ENCODE results near the gene MAP4K5. TPM values are rescaled to one million over a fixed set of nuclear protein-coding genes. Genes with fewer than 3 reads are reported as not detected.

Gene MAP4K5
- total RNA-seq, 1 experiment from 2014 or later: 42.7 TPM

GRCh38 chr14:50562841-50563240, 30.5 kb upstream of the MAP4K5 start:
- Mint-ChIP-seq H3K4me1 (peaks cover 11 to 16% of the 10 kb centered on the region in 2 experiments), H3K36me3 (ENCODE audit: insufficient read depth in 1 of 3, low read depth in 3 of 3) (no peaks in the 10 kb centered on the region), H3K4me3 (no peak overlapping the region), H3K9me3 (no peaks in the 10 kb centered on the region), H3K27me3 (ENCODE audit: low read depth) (peaks cover 38% of the 10 kb centered on the region), H3K27ac (no peak overlapping the region)
- Histone ChIP-seq H3K23ac (ENCODE audit: insufficient read length, low read depth, low read length) (no peak overlapping the region), H2BK12ac (ENCODE audit: insufficient read length, low read depth, low read length) (no peak overlapping the region), H2AFZ (ENCODE audit: low read length) (no peak overlapping the region), H2BK5ac (ENCODE audit: insufficient read length, low read length) (no peak overlapping the region), H2BK120ac (ENCODE audit: low read depth, low read length, poor library complexity, severe bottlenecking) (no peak overlapping the region), H3K9me3 (ENCODE audit: control insufficient read depth, low read depth, low read length) (no peaks in the 10 kb centered on the region), H3K27ac (ENCODE audit: insufficient read length, low read depth, low read length) (no peak overlapping the region), H4K20me1 (ENCODE audit: control insufficient read depth, insufficient read depth, insufficient read length) (no peaks in the 10 kb centered on the region), H2BK15ac (ENCODE audit: low read depth, low read length) (no peak overlapping the region), H2BK20ac (ENCODE audit: low read depth, low read length, poor library complexity, severe bottlenecking) (no peak overlapping the region), H4K5ac (ENCODE audit: insufficient read length, low read depth, low read length) (no peak overlapping the region), H3K4me1 (ENCODE audit: insufficient read depth, low read length) (no peaks in the 10 kb centered on the region), H3K14ac (ENCODE audit: insufficient read depth, low read length) (no peak overlapping the region), H3K27me3 (ENCODE audit: insufficient read depth, low read length) (peaks cover 4% of the 10 kb centered on the region; the same call in 1 of the 2 replicates), H3T11ph (ENCODE audit: low read length) (no peak overlapping the region), H3K4me2 (ENCODE audit: insufficient read depth, insufficient read length, low read length) (no peak overlapping the region), H3K79me2 (ENCODE audit: insufficient read depth, low read length) (no peaks in the 10 kb centered on the region), H3K9ac (ENCODE audit: extremely low read depth, insufficient read length, low read length) (no peak overlapping the region), H3K79me1 (ENCODE audit: insufficient read depth, low read depth, low read length, poor library complexity, severe bottlenecking) (no peaks in the 10 kb centered on the region), H3K56ac (ENCODE audit: insufficient read length, low read depth, low read length) (no peak overlapping the region), H4K91ac (ENCODE audit: insufficient read length, low read depth, low read length) (no peak overlapping the region), H4K8ac (replicated peaks; ENCODE audit: insufficient read length, low read depth, low read length) (no peak overlapping the region), H3K23me2 (ENCODE audit: insufficient read length, low read depth, low read length, poor library complexity, severe bottlenecking) (peaks cover 12% of the 10 kb centered on the region), H2AK5ac (ENCODE audit: insufficient read length, low read length) (no peak overlapping the region), H3K18ac (ENCODE audit: insufficient read length, low read depth, low read length) (no peak overlapping the region), H3K4ac (ENCODE audit: low read depth, low read length) (no peak overlapping the region)
- no peak for TF ChIP-seq CTCF (conservative IDR thresholded peaks at IDR 0.05)
- DNase-seq: no peak
- WGBS (ENCODE audit: extremely low coverage, insufficient read length, low lambda C conversion rate): no CpG with 5 or more reads among the region's 1 CpG

Measured in H9 (cell line).